Measurements from ENCODE around the gene AGO3.

Gene AGO3

GRCh38 chr1:36115200-36115669 is 184.3 kb downstream of the AGO3 start:
- H3K4me3 ChIP-seq (ENCODE audit: low read depth, low read length): no peak overlapping the region
- TF ChIP-seq, protein P1, sequence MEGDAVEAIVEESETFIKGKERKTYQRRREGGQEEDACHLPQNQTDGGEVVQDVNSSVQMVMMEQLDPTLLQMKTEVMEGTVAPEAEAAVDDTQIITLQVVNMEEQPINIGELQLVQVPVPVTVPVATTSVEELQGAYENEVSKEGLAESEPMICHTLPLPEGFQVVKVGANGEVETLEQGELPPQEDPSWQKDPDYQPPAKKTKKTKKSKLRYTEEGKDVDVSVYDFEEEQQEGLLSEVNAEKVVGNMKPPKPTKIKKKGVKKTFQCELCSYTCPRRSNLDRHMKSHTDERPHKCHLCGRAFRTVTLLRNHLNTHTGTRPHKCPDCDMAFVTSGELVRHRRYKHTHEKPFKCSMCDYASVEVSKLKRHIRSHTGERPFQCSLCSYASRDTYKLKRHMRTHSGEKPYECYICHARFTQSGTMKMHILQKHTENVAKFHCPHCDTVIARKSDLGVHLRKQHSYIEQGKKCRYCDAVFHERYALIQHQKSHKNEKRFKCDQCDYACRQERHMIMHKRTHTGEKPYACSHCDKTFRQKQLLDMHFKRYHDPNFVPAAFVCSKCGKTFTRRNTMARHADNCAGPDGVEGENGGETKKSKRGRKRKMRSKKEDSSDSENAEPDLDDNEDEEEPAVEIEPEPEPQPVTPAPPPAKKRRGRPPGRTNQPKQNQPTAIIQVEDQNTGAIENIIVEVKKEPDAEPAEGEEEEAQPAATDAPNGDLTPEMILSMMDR (IDR thresholded peaks at IDR 0.05; ENCODE audit: control insufficient read depth, extremely low read depth, insufficient read depth): no peak
- DNase-seq (ENCODE audit: low read depth): no peak

DNA sequence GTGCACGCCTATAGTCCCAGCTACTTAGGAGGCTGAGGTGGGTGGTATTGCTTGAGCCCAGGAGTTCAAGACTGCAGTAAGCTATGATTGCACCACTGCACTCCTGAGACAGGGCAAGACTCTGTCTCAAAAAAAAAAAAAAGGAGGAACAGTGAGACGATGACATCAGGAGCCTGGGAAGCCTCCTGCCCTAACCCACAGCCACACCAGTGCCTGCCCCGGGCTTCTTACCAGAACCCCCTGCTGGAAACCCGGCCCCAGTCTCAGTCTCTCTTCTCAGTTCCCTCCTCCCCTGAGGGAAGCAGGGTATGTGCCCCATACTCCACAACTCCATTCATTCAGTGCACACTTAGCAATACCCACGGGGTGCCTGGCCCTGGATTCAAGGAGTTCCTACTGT is 185.0 kb downstream of the AGO3 start:
- TF ChIP-seq, protein P1 (IDR thresholded peaks at IDR 0.05; ENCODE audit: control insufficient read depth, extremely low read depth, insufficient read depth): no peak
- no peak overlapping the region for H3K4me3 ChIP-seq (ENCODE audit: low read depth, low read length)
- no peak for DNase-seq (ENCODE audit: low read depth)

GRCh38 chr1:36116901-36117300 is 186.0 kb downstream of the AGO3 start:
- no peak overlapping the region for H3K4me3 ChIP-seq (ENCODE audit: low read depth, low read length)
- no peak for DNase-seq (ENCODE audit: low read depth)
- TF ChIP-seq, protein P1 (IDR thresholded peaks at IDR 0.05; ENCODE audit: control insufficient read depth, extremely low read depth, insufficient read depth): no peak

GRCh38 chr1:36118447-36119204 is 187.7 kb downstream of the AGO3 start:
- TF ChIP-seq, protein P1 (IDR thresholded peaks at IDR 0.05; ENCODE audit: control insufficient read depth, extremely low read depth, insufficient read depth): no peak
- H3K4me3 ChIP-seq (ENCODE audit: low read depth, low read length): no peak overlapping the region
- no peak for DNase-seq (ENCODE audit: low read depth)

DNA sequence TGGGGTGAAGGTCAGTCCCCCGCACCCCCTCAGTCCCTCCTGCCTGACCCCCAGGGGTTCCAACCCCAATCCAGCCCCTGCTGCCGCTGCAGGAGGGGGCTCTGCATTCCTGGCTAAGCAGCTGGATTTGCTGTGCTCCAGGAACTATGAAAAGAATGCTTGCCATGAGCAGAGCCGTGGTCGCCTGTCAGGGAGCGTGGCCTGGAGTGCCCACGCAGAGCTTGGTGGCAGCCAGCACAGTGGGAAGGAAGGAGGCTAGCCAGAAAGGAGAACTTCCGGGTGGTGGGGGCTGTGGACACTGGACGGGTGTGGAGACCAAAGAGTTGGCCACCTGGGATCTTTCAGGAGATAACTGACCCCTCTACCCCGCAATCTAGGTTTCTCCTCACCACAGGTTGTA is 188.6 kb downstream of the AGO3 start:
- no peak for DNase-seq (ENCODE audit: low read depth)
- TF ChIP-seq, protein P1 (IDR thresholded peaks at IDR 0.05; ENCODE audit: control insufficient read depth, extremely low read depth, insufficient read depth): no peak
- H3K4me3 ChIP-seq (ENCODE audit: low read depth, low read length): no peak overlapping the region

Measured in LNCaP clone FGC (cell line).